HEK293T (cell line): ENCODE data around the gene MARCHF9.

Experiments
- ARNT ChIP-seq: fragments of 450-650 bp; IDR thresholded peaks from 2 replicates; pipeline ENCODE4 v1.6.1; 2017; ENCODE audit warnings: mild to moderate bottlenecking
- BHLHE40 ChIP-seq: fragments of 450-650 bp; IDR thresholded peaks from 2 replicates; pipeline ENCODE4 v1.6.1; 2016; ENCODE audit warnings: mild to moderate bottlenecking, moderate library complexity, borderline replicate concordance
- CTBP1 ChIP-seq: fragments of 450-650 bp; IDR thresholded peaks from 2 replicates; pipeline ENCODE4 v1.6.1; 2016; ENCODE audit warnings: borderline replicate concordance
- SUZ12 ChIP-seq: fragments of 450-650 bp; IDR thresholded peaks from 2 replicates; pipeline ENCODE4 v1.6.1; 2016; ENCODE audit warnings: mild to moderate bottlenecking
- TF ChIP-seq, protein P1 (sequence below): fragments of 450-650 bp; IDR thresholded peaks from 2 replicates; pipeline ENCODE4 v1.6.1; 2016

DNA sequence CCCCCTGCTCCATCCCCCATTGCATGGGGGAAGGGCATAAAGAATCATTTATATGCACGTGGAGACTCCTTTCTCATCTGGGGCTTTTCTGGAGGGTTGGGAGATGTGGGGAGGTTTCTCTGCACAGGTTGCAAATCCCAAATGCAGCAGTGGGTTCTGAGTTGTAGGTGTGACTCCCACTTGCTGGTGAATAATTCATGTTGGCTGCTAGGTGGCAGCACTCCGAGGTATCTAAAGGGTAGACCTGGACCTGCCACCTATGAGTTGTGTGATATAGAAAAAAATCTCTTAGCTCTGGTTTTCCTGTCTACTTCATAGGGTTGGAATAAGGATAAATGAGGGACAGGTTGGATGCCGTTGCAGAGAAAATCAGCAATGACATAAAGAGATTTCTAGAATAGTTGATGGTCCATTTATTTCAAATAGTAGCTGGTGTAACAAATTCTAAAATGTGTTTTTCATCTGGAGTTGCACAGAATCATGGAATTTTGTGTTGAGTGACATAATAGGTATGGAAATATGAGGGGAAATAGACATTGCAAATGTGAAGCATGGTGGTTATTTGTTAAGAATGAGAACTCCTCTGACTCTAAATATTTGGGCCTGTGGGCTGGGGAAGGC, 4.6 kb downstream of the MARCHF9 start:
- TF ChIP-seq BHLHE40 (no peak), SUZ12 (no peak), CTBP1 (no peak), ARNT (no peak)
- TF ChIP-seq, protein P1, sequence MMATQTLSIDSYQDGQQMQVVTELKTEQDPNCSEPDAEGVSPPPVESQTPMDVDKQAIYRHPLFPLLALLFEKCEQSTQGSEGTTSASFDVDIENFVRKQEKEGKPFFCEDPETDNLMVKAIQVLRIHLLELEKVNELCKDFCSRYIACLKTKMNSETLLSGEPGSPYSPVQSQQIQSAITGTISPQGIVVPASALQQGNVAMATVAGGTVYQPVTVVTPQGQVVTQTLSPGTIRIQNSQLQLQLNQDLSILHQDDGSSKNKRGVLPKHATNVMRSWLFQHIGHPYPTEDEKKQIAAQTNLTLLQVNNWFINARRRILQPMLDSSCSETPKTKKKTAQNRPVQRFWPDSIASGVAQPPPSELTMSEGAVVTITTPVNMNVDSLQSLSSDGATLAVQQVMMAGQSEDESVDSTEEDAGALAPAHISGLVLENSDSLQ = no peak
